ENCODE data around the gene HTATIP2. TPM values are rescaled to one million over a fixed set of nuclear protein-coding genes. Genes with fewer than 3 reads are reported as not detected.

Gene HTATIP2
- polyA plus RNA-seq, 3 donors, result 31.5 to 108 (median 102) TPM

- Histone ChIP-seq H3K9ac (ENCODE audit: insufficient read depth, low read length, poor library complexity, severe bottlenecking) (no peak overlapping the region), H3K9me3 (replicated peaks in 1 of 2; ENCODE audit: control insufficient read depth in 1 of 2, insufficient read depth in 1 of 2, low read length in 2 of 2) (no peaks in the 10 kb centered on the region), H4K20me1 (ENCODE audit: insufficient read depth, low read length) (no peaks in the 10 kb centered on the region), H3K36me3 (replicated peaks in 1 of 2; ENCODE audit: control insufficient read depth in 1 of 2, insufficient read depth in 2 of 2, low read length in 2 of 2) (no peaks in the 10 kb centered on the region), H3K4me1 (ENCODE audit: control insufficient read depth in 1 of 2, insufficient read depth in 2 of 2, low read length in 2 of 2) (peaks cover 20 to 36% of the 10 kb centered on the region in 2 donors), H3K27ac (ENCODE audit: low read depth in 1 of 2, low read length in 2 of 2) (peak overlapping the region in 1 of 2 donors; percentile 71), H3K79me2 (ENCODE audit: insufficient read depth, low read length) (peaks cover 10% of the 10 kb centered on the region), H3K4me2 (replicated peaks; ENCODE audit: extremely low read depth, low read length, poor library complexity, severe bottlenecking) (peak overlapping the region; percentile 18), H2AFZ (ENCODE audit: insufficient read depth, low read depth, low read length, poor library complexity, severe bottlenecking) (peak overlapping the region; percentile 70), H3K27me3 (ENCODE audit: control insufficient read depth in 2 of 2, insufficient read depth in 2 of 2, low read length in 2 of 2) (no peaks in the 10 kb centered on the region), H3K4me3 (replicated peaks in 1 of 3; ENCODE audit: low read depth in 2 of 3, low read length in 3 of 3) (peak overlapping the region in 1 of 3 experiments; percentile 3)
- Mint-ChIP-seq H3K36me3 (peaks cover 0 to 2% of the 10 kb centered on the region in 2 donors), H3K9me3 (no peaks in the 10 kb centered on the region), H3K4me1 (peaks cover 36% of the 10 kb centered on the region), H3K27ac (peak overlapping the region; percentile 66 to 90 (median 85)), H3K27me3 (ENCODE audit: low read depth in 3 of 3) (peaks cover 4 to 17% (median 14%) of the 10 kb centered on the region in 3 donors), H3K4me3 (peak overlapping the region; percentile 11 to 27)
- intact Hi-C loops (cut with micrococcal nuclease), result no loop called here
- TF ChIP-seq, protein P1, sequence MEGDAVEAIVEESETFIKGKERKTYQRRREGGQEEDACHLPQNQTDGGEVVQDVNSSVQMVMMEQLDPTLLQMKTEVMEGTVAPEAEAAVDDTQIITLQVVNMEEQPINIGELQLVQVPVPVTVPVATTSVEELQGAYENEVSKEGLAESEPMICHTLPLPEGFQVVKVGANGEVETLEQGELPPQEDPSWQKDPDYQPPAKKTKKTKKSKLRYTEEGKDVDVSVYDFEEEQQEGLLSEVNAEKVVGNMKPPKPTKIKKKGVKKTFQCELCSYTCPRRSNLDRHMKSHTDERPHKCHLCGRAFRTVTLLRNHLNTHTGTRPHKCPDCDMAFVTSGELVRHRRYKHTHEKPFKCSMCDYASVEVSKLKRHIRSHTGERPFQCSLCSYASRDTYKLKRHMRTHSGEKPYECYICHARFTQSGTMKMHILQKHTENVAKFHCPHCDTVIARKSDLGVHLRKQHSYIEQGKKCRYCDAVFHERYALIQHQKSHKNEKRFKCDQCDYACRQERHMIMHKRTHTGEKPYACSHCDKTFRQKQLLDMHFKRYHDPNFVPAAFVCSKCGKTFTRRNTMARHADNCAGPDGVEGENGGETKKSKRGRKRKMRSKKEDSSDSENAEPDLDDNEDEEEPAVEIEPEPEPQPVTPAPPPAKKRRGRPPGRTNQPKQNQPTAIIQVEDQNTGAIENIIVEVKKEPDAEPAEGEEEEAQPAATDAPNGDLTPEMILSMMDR (IDR thresholded peaks at IDR 0.05), result no peak
- 100% methylated on average over 1 of the region's 7 CpGs for WGBS (ENCODE audit: insufficient coverage)
- DNase-seq, result peak; percentile 61 to 84 (median 76)
These were observed 2.9 kb upstream of the HTATIP2 start for GRCh38 chr11:20360650-20361049.

DNA sequence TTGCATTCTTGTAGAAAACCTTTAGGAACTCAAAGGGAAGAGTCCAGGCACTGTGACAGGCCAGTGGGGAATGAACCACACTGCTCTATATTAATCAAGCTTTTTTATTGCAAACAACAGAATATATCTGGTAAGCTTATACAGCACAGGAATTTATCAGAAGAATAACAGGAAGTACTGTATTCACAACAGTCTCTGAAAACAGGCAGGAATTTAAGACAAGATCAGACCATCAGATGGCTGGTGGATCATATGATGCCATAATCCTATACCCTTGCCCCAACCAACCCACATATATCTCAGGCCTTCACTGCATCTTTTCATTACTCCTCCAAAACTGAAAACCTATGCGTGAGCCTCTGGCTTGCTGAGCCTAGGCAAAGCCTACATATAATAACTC is 1.0 kb upstream of the HTATIP2 start:
- no peak for DNase-seq
- intact Hi-C loops (cut with micrococcal nuclease), result no loop called here
- Mint-ChIP-seq H3K9me3 (no peaks in the 10 kb centered on the region), H3K27me3 (ENCODE audit: low read depth in 3 of 3) (peaks cover 2 to 12% (median 8%) of the 10 kb centered on the region in 3 donors), H3K4me3 (peak overlapping the region in 1 of 2 donors; percentile 12), H3K27ac (no peak overlapping the region), H3K36me3 (peaks cover 0 to 12% of the 10 kb centered on the region in 2 donors), H3K4me1 (peaks cover 53% of the 10 kb centered on the region)
- no peak overlapping the region for H3K9ac ChIP-seq (ENCODE audit: insufficient read depth, low read length, poor library complexity, severe bottlenecking)
- peaks cover 0 to 6% of the 10 kb centered on the region in 2 donors for H3K36me3 ChIP-seq (replicated peaks in 1 of 2; ENCODE audit: control insufficient read depth in 1 of 2, insufficient read depth in 2 of 2, low read length in 2 of 2)
- H2AFZ ChIP-seq (ENCODE audit: insufficient read depth, low read depth, low read length, poor library complexity, severe bottlenecking), result peak overlapping the region; percentile 98
- H3K4me3 ChIP-seq (replicated peaks in 1 of 3; ENCODE audit: low read depth in 2 of 3, low read length in 3 of 3), result no peak overlapping the region
- H3K4me2 ChIP-seq (replicated peaks; ENCODE audit: extremely low read depth, low read length, poor library complexity, severe bottlenecking), result no peak overlapping the region
- TF ChIP-seq, protein P1 (IDR thresholded peaks at IDR 0.05), result no peak
- no peaks in the 10 kb centered on the region for H3K9me3 ChIP-seq (replicated peaks in 1 of 2; ENCODE audit: control insufficient read depth in 1 of 2, insufficient read depth in 1 of 2, low read length in 2 of 2)
- no CpG with 5 or more reads among the region's 1 CpG for WGBS (ENCODE audit: insufficient coverage)
- peaks cover 20 to 48% of the 10 kb centered on the region in 2 donors for H3K4me1 ChIP-seq (ENCODE audit: control insufficient read depth in 1 of 2, insufficient read depth in 2 of 2, low read length in 2 of 2)
- H4K20me1 ChIP-seq (ENCODE audit: insufficient read depth, low read length), result no peaks in the 10 kb centered on the region
- no peak overlapping the region for H3K27ac ChIP-seq (ENCODE audit: low read depth in 1 of 2, low read length in 2 of 2)
- H3K79me2 ChIP-seq (ENCODE audit: insufficient read depth, low read length), result peaks cover 10% of the 10 kb centered on the region
- H3K27me3 ChIP-seq (ENCODE audit: control insufficient read depth in 2 of 2, insufficient read depth in 2 of 2, low read length in 2 of 2), result no peaks in the 10 kb centered on the region

Data from CD14-positive monocyte (primary cell).